Measurements from ENCODE around the gene FAM25A.
"Not testable (repeated sequence)": the region's sequence is repeated elsewhere in the genome, so short reads cannot be mapped to it uniquely, and the experiment has no call there.

The FAM25A gene

DNA sequence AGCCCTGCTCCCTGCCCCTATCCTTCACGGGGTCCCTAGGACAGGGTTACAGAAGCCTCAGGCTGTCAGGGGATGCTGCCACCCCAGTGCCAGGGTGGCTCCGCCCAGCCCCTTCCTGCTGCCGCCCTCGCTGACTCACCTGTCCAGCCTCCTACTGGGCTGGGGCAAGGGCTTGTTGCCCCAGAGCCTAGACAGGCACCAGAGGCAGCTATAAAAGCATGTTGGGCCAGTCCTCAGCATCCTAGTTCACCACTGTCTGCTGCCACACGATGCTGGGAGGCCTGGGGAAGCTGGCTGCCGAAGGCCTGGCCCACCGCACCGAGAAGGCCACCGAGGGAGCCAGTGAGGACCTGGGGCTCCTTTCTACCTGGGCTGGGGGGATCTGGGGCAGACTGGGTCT, at the start of gene FAM25A:
TSS of gene FAM25A (plus strand) at position 239 of the 400 bp plus-strand sequence. CDS start at position 270, 31 bp downstream.
- DNase-seq = not testable (repeated sequence)

- DNase-seq = peak in 1 of 56 donors; percentile 52
These were observed 49.2 kb upstream of the FAM25A start for GRCh38 chr10:86970982-86971231.

DNA sequence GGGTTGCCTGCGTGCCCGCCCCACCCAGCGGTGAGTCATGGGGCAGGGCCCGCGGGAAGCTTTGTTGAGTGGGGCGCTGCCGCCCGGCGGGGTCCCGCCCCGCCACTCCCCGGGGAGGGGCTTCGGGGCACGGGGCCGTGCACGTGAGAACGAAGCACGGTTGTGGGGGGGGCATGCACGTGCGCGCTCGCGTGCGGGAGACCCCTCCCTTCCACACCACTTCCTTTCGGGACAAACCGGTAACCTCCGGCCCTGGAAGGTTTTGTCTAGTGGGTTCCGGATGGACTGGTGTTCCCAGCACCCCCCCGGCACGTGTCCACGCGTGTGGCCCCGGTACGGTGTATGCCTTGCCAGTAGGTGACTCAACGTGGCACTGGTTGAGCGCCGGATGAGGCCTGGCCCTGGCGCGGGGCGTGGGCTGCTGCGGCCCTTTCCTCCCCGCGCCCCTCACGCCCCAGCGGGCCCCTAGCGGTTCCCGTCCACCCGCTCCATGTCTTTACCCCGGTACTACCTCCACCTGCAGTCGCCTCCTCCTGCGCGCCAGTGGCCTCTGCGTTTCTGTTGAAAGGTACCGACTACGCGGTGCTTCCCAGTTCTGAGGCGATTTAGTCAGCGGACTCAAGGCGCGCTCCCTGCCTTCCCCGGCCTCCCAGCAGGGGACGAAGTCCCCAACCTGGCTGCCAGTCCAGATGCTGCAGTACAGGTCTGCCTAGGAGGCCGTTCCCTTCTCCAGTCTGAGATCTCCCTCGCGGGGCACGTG, 48.7 kb upstream of the FAM25A start:
- peak in 19 of 56 donors; percentile 25 to 93 (median 55) for DNase-seq

DNA sequence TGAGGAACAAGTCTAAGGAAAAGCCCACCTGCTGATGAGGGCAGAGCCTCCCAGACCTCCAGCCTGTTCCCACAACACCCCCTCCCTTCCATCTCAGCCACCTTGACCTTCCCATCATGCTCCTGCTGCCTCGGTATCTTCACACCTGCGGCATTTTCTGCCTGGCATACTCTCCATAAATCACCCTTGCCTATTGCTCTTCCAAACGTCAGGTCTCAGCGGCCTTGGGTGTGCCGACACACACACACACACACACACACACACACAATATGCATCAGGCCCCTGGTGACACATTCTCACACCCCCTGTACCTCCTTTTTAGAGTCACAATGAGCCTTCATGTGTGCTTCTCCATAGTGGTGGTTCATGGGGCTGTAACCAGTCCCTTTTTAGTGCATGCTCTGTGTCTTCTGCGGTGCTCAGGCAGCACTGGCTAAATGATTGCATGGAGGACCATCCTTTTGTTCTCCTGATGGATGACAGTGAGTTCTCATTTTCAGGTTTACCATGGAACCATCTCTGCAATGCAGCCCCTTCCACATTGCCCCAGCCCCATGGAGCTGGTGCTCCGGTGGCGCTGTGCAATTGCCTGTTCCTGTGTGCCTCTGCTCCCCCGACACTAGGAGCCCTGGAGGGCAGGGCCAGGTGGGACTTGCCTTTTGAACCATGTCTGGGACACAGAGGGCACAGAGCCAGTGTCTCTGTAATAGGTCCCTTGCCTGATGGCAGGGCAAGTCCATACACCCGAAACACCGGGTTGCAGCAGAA, 47.3 kb upstream of the FAM25A start:
- no peak for DNase-seq

GRCh38 chr10:86974484-86974883, 45.6 kb upstream of the FAM25A start:
- DNase-seq = no peak

DNA sequence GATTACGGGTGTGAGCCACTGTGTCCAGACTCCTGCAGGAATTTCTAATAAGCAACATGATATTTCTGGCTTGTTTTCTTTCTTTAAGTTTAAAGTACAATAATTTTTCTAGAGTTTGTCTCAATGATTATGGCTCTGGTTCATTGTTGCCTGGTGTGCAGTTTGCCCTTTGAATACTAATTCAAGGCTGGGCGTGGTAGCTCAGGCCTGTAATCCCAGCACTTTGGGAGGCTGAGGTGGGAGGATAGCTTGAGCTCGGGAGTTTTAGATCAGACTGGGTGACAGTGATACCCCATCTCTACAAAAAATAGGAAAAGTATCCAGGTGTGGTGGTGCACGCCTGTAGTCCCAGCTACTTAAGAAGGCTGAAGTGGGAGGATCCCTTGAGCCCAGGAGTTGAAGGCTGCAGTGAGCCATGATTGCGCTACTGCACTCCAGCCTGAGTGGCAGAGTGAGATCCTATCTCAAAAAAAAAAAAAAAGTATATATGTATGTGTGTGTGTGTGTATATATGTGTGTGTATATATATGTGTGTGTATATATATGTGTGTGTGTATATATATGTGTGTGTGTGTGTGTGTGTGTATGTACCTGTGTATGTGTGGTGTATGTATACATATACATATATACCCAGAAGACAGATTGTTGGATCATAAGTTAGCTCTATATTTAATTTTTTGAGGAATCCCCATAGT, 43.6 kb upstream of the FAM25A start:
- DNase-seq = no peak

- DNase-seq = not testable (repeated sequence)
These were observed 41.6 kb upstream of the FAM25A start for GRCh38 chr10:86978457-86978856.

DNA sequence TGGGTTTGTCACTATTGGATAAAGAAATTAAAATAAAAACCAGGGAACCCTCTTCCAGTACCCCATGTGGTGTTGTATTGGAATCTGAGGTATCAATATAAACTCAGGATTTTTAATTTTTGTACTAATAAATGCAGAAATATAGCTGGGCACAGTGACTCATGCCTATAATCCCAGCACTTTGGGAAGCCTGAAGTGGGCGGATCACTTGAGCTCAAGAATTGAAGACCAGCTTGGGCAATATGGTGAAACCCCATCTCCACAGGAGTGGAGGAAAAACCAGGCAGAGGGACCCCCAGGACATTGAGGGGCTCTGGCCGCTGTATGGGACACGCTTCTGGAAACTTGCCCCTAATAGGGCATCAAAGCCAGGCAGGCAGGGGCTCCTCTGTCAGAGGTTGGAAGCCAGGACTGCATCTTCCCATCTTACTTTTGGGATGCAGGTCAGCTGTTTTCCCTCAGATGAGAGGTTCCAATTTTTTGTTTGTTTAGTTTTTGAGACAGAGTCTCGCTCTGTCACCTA, 40.7 kb upstream of the FAM25A start:
- no peak for DNase-seq

DNA sequence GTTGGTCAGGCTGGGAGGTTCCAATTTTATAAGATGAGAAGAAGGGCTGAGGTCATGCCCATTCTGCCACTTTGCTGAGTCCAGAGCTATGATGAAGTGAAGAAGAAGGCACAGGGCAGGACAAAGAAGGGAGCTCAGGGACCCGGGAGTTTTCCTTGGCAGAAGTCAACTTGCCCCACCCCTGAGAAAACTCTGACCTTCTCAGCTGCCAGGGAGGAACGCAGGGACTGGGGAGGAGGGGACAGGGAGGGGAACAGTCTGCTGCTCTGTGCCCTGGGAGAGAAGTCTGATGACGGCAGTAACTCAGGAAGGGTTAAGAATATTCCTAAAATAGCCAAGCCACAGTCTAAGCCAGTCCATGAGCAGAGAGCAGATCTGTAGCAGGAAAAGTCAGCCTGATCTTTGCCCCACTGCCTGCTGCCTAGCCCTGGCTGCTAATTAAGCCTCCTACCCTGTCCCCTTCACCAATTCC, 40.1 kb upstream of the FAM25A start:
- DNase-seq = no peak

DNA sequence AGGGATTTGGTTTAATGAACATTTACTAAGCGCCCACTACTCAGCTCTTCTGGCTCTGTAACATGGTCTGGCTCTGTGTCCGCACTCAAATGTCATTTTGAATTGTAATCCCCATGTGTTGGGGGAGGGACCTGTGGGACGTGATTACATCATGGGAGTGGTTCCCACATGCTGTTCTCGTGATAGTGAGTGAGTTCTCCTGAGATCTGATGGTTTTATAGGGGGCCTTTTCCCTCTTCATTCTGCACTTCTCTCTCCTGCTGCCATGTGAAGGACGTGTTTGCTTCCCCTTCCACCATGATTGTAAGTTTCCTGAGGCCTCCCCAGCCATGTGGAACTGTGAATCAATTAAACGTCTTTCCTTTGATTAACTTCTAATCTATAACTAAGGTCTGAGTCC, 39.1 kb upstream of the FAM25A start:
- not testable (repeated sequence) for DNase-seq

GRCh38 chr10:86981716-86982115, 38.4 kb upstream of the FAM25A start:
- DNase-seq = no peak

DNA sequence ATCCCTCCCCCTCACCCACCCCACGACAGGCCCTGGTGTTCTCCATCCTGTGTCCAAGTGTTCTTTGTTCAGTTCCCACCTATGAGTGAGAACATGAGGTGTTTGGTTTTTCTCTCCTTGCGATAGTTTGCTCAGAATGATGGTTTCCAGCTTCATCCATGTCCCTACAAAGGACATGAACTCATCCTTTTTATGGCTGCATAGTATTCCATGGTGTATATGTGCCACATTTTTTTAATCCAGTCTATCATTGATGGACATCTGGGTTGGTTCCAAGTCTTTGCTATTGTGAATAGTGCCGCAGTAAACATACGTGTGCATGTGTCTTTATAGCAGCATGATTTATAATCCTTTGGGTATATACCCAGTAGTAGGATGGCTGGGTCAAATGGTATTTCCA, 35.6 kb upstream of the FAM25A start:
- DNase-seq = not testable (repeated sequence)

GRCh38 chr10:86988520-86988919, 31.6 kb upstream of the FAM25A start:
- DNase-seq = no peak

DNA sequence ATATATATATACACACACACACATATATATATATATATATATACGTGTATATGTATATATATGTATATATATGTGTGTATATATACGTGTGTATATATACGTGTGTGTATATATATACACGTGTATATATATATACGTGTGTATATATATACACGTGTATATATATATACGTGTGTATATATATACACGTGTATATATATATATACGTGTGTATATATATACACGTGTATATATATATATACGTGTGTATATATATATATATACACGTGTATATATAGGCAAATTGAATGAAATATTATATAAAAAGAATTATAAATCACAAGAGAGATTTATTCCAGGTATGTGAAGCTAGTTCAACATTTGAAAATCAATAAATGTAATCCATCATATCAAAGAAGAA, 28.7 kb upstream of the FAM25A start:
- DNase-seq = not testable (repeated sequence)

DNA sequence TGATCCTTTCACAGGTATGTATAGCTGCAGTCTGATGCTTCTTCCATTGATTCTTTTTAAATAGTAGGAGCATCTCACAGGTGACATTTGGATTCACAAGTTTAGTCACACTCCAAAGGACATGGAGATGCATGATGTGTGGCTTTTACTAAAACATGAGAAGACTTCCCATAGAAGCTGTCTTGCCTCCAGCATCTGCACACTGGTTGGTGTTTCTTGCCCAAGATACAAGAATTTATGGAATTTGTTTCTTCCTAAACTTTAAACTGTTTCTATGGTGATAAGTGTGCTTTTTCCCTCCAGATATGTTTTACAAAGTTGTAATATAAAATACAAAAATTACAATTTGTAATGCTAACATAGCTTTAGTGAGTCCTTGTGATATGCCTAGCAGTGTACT, 27.6 kb upstream of the FAM25A start:
- no peak for DNase-seq

DNA sequence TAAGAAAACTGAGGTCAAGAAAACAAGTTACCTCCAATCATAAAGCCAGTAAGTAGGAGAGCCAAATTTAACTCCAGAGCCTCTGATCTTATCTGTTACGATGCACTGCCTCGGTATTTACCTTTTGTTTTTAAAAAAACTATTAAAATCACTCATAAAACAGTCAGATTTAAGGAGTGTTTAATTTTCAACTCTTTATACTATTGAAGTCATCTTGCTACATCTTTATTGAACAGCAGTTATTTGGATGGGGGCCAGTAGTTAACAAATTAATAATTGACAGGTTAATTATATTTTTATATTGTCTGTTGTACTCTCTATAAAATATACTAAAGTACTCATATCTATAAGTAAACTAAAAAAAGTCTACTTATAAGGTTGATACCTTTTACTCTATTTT, 27.2 kb upstream of the FAM25A start:
- no peak for DNase-seq

- DNase-seq = not testable (repeated sequence)
These were observed 20.2 kb upstream of the FAM25A start for GRCh38 chr10:86999802-87000403.

DNA sequence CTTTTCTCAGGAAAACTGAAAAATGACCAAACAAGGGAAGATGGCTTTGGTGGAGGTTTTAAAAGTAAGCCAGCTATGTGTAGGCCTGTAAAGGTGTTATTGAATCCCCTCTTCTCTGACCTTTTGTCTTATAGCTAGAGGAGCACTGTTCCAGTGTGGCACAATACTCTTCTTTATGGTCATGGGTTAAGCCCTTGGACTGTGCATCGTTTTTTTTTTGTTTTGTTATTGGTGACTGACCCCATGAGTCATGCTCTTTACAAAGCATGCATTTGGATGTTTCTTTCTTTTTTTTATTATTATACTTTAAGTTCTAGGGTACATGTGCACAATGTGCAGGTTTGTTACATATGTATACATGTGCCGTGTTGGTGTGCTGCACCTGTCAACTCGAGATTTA, 19.6 kb upstream of the FAM25A start:
- DNase-seq = no peak

- DNase-seq = not testable (repeated sequence)
These were observed 13.0 kb upstream of the FAM25A start for GRCh38 chr10:87007124-87007523.

- not testable (repeated sequence) for DNase-seq
These were observed 12.4 kb upstream of the FAM25A start for GRCh38 chr10:87007674-87008073.

DNA sequence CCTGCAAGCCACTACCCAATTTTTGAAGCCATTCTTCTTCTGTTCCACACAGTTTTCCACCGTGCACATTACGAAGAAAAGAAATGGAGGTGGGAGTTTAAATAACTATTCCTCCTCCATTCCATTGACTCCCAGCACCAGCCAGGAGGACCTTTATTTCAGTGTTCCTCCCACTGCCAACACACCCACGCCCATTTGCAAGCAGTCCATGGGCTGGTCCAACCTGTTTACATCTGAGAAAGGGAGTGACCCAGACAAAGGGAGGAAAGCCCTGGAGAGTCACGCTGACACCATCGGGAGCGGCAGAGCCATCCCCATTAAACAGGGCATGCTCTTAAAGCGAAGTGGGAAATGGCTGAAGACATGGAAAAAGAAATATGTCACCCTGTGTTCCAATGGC, 11.8 kb upstream of the FAM25A start:
- not testable (repeated sequence) for DNase-seq

Measured in amygdala (tissue), 56 donors.